Spleen (tissue), 11 donors: ENCODE data around the gene BRSK2. TPM values are rescaled to one million over a fixed set of nuclear protein-coding genes. Genes with fewer than 3 reads are reported as not detected.

ENCODE experiments used
- DNase-seq: peaks from one replicate; pipeline ENCODE4 v3.0.0-alpha.2; 2020
- H3K27ac ChIP-seq, 8 donors: fragments of 200-600 bp; sonication (generic) in 7 of 8; 1 replicate in 4 of 8; 2 replicates in 4 of 8; pipeline versions ENCODE4 v1.5.0 to v1.8.0; 2016 to 2021; ENCODE audit warnings: inconsistent platforms in 4 of 8, mild to moderate bottlenecking in 4 of 8, moderate library complexity in 1 of 8
- H3K27me3 ChIP-seq, 7 donors: fragments of 200-600 bp; sonication (generic) in 6 of 7; replicated peaks in 1 of 7; 1 replicate in 4 of 7; 2 replicates in 3 of 7; pipeline versions ENCODE4 v1.5.0 to v1.8.0; 2016 to 2021; ENCODE audit warnings: inconsistent platforms in 3 of 7, mild to moderate bottlenecking in 1 of 7
- H3K36me3 ChIP-seq, 6 donors: fragments of 200-600 bp; sonication (generic) in 5 of 6; 1 replicate in 4 of 6; 2 replicates in 2 of 6; pipeline versions ENCODE4 v1.5.0 to v1.8.0; 2016 to 2021; ENCODE audit warnings: inconsistent platforms in 2 of 6
- H3K4me1 ChIP-seq, 6 donors: fragments of 200-600 bp; sonication (generic) in 5 of 6; 1 replicate in 3 of 6; 2 replicates in 3 of 6; pipeline versions ENCODE4 v1.5.0 to v1.8.0; 2016 to 2021; ENCODE audit warnings: inconsistent platforms in 3 of 6
- H3K4me3 ChIP-seq, 8 donors: fragments of 200-600 bp; sonication (generic) in 7 of 8; 1 replicate in 4 of 8; 2 replicates in 4 of 8; pipeline versions ENCODE4 v1.5.0 to v1.8.0; 2016 to 2021; ENCODE audit warnings: inconsistent platforms in 4 of 8, mild to moderate bottlenecking in 4 of 8, moderate library complexity in 2 of 8
- H3K9me3 ChIP-seq, 8 donors: fragments of 200-600 bp; sonication (generic) in 7 of 8; 1 replicate in 4 of 8; 2 replicates in 4 of 8; pipeline versions ENCODE4 v1.5.0 to v1.8.0; 2016 to 2021; ENCODE audit warnings: inconsistent platforms in 4 of 8
- CTCF ChIP-seq, 11 experiments: fragments of 200-600 bp in 7 of 11; fragments of 450-650 bp in 4 of 11; sonication (generic) in 4 of 11; IDR thresholded peaks in 8 of 11; conservative IDR thresholded peaks in 3 of 11; 1 replicate in 7 of 11; 2 replicates in 4 of 11; pipeline versions ENCODE4 v1.4.0 to v1.8.0; 2016 to 2021; ENCODE audit warnings: antibody characterized with exemption in 11 of 11, inconsistent platforms in 4 of 11, mild to moderate bottlenecking in 1 of 11
- POLR2A ChIP-seq, 3 donors: fragments of 450-650 bp; IDR thresholded peaks; one replicate each; pipeline ENCODE4 v1.5.1; 2017; ENCODE audit warnings: antibody characterized with exemption in 3 of 3, mild to moderate bottlenecking in 1 of 3
- POLR2AphosphoS5 ChIP-seq, 3 donors: sonication (generic); formaldehyde crosslinking; IDR thresholded peaks; one replicate each; pipeline ENCODE4 v1.5.1; 2017; ENCODE audit warnings: antibody characterized with exemption in 3 of 3
- WGBS, 5 donors: extraction: QIAGEN DNeasy Blood & Tissue Kit in 3 of 5; methylation state at CpG; one replicate each; pipeline versions ENCODE4 v1.1.5 to v1.1.7; 2013 to 2018; 5-methylcytosine and 5-hydroxymethylcytosine counted together
- intact Hi-C: fragments of 100-400 bp; cut with DNase I; formaldehyde crosslinking; loops from one replicate; pipeline ENCODE4 v1.15.0; 2023; ENCODE audit warnings: low total_unique reads
- polyA plus RNA-seq, 3 donors: library from polyadenylated mRNA; stranded (reverse); fragments of 200-250 nt; gene quantifications; one replicate each; pipeline ENCODE4 v1.2.1, GENCODE V29; 2013
- total RNA-seq, 7 donors: library from RNA; depleted of rRNA in 3 of 7; stranded (reverse); fragments of >200 nt in 3 of 7; fragmentation: NEBNext Ultra II Directional in 4 of 7; extraction: Animal tissue kit (Norgen Biotek cat#: 25700) in 4 of 7; gene quantifications; one replicate each; pipeline versions ENCODE4 v1.1.0 to v1.2.1, GENCODE V29; 2016 to 2021
- donor health status: healthy with polysubstance abuse.
- donor health status: DM: no; HTN: no; CAD: no; lungs with moderate emphysema.
- donor health status: DM: no; HTN: no; CAD: no.
- donor health status: Bipolar disorder and iron deficiency.
- donor health status: healthy.
- donor health status: DM: no; HTN: no; CAD: no.
- donor health status: DM: yes; HTN: yes; CAD: no.

BRSK2 gene
- total and polyA plus RNA-seq, 10 donors, result 0.17 to 1.5 (median 0.42) TPM

GRCh38 chr11:1444823-1445422 is 55.2 kb downstream of the BRSK2 start:
- H3K27ac ChIP-seq, result no peak overlapping the region
- no peaks in the 10 kb centered on the region for H3K9me3 ChIP-seq
- TF ChIP-seq POLR2A (IDR thresholded peaks at IDR 0.05), result no peak
- no peak for TF ChIP-seq POLR2AphosphoS5 (IDR thresholded peaks at IDR 0.05)
- TF ChIP-seq CTCF (IDR thresholded peaks at IDR 0.05 in 8 of 11, conservative IDR thresholded peaks at IDR 0.05 in 3 of 11), result no peak
- WGBS, 5 donors, result 66 to 81% (median 78%) methylated on average over 10 to 32 of the region's 32 CpGs
- peaks cover 0 to 87% (median 20%) of the 10 kb centered on the region in 7 donors for H3K27me3 ChIP-seq
- intact Hi-C loops, result no loop called here
- no peak for DNase-seq
- no peaks in the 10 kb centered on the region for H3K36me3 ChIP-seq
- H3K4me3 ChIP-seq, result no peak overlapping the region
- H3K4me1 ChIP-seq, result peaks cover 0 to 9% (median 7%) of the 10 kb centered on the region in 6 donors

- Histone ChIP-seq H3K4me3 (no peak overlapping the region), H3K36me3 (no peaks in the 10 kb centered on the region), H3K9me3 (no peaks in the 10 kb centered on the region), H3K27me3 (peaks cover 0 to 91% (median 28%) of the 10 kb centered on the region in 7 donors), H3K4me1 (peaks cover under 1 to 12% (median 7%) of the 10 kb centered on the region in 6 donors), H3K27ac (no peak overlapping the region)
- 87 to 93% (median 89%) methylated on average over 11 to 30 of the region's 30 CpGs for whole genome bisulfite sequencing, 5 donors
- no peak for TF ChIP-seq POLR2A (IDR thresholded peaks at IDR 0.05)
- TF ChIP-seq CTCF (IDR thresholded peaks at IDR 0.05 in 8 of 11, conservative IDR thresholded peaks at IDR 0.05 in 3 of 11), result no peak
- TF ChIP-seq POLR2AphosphoS5 (IDR thresholded peaks at IDR 0.05), result no peak
- DNase-seq, result no peak
- intact Hi-C loops, result no loop called here
These were observed 56.2 kb downstream of the BRSK2 start for GRCh38 chr11:1445741-1446445.

DNA sequence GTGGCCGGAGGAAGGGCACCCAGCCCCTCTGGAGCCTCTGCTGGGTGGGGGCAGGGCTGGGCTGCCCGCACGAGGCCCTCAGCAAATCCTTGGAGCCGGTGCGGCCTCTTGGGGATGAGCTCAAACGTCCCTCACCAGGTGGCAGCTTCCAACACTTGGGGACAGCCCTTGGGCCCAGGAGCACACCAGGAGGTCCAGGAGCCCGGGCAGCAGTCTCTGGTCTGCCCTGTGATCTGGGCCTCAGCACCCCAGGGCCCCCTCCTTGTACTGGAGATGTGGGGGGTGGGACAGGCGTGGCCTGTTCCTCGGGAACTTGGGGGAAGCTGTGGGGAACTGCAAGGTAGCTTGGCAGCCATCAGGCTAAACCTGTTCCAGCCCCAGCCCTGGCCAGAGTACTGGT is 56.9 kb downstream of the BRSK2 start:
- TF ChIP-seq CTCF (IDR thresholded peaks at IDR 0.05 in 8 of 11, conservative IDR thresholded peaks at IDR 0.05 in 3 of 11), result no peak
- TF ChIP-seq POLR2A (IDR thresholded peaks at IDR 0.05), result no peak
- no peak for TF ChIP-seq POLR2AphosphoS5 (IDR thresholded peaks at IDR 0.05)

More for the DNA sequence above, 56.9 kb downstream of the BRSK2 start:
- no peak overlapping the region for H3K27ac ChIP-seq
- H3K9me3 ChIP-seq, result no peaks in the 10 kb centered on the region
- H3K36me3 ChIP-seq, result no peaks in the 10 kb centered on the region
- intact Hi-C loops, result no loop called here
- H3K27me3 ChIP-seq, result peaks cover 0 to 98% (median 30%) of the 10 kb centered on the region in 7 donors
- WGBS, 5 donors, result 69 to 89% (median 77%) methylated on average over 6 to 9 of the region's 9 CpGs
- H3K4me1 ChIP-seq, result peaks cover 2 to 18% (median 8%) of the 10 kb centered on the region in 6 donors
- DNase-seq, result no peak
- H3K4me3 ChIP-seq, result no peak overlapping the region
